Heart right ventricle (tissue), 16 donors: ENCODE results near the gene ARHGAP29. TPM values are rescaled to one million over a fixed set of nuclear protein-coding genes. Genes with fewer than 3 reads are reported as not detected.

Source experiments
- ATAC-seq, 8 donors: fragments of 200-7000 bp; cut with Tn5 transposase; one replicate each; pipeline ENCODE4 v1.9.1; 2020; ENCODE audit warnings: mild to moderate bottlenecking in 8 of 8, moderate library complexity in 8 of 8, moderate number of reproducible peaks in 1 of 8
- DNase-seq, 2 donors: peaks; one replicate each; pipeline ENCODE4 v3.0.0-alpha.2; 2020
- H3K27ac ChIP-seq, 10 donors: fragments of 200-600 bp; sonication (generic) in 2 of 10; one replicate each; pipeline versions ENCODE4 v1.5.0 to v1.8.0; 2020 to 2022; ENCODE audit warnings: mild to moderate bottlenecking in 3 of 10
- H3K27me3 ChIP-seq, 7 donors: fragments of 200-600 bp; one replicate each; pipeline ENCODE4 v1.8.0; 2021 to 2022; ENCODE audit warnings: mild to moderate bottlenecking in 2 of 7
- H3K36me3 ChIP-seq, 9 donors: fragments of 200-600 bp; sonication (generic) in 1 of 9; one replicate each; pipeline versions ENCODE4 v1.5.0 to v1.8.0; 2020 to 2022; ENCODE audit warnings: mild to moderate bottlenecking in 2 of 9
- H3K4me1 ChIP-seq, 9 donors: fragments of 200-600 bp; sonication (generic) in 1 of 9; one replicate each; pipeline versions ENCODE4 v1.5.0 to v1.8.0; 2020 to 2022; ENCODE audit warnings: mild to moderate bottlenecking in 4 of 9
- H3K4me3 ChIP-seq, 10 donors: fragments of 200-600 bp; sonication (generic) in 2 of 10; one replicate each; pipeline versions ENCODE4 v1.5.0 to v1.8.0; 2020 to 2022; ENCODE audit warnings: mild to moderate bottlenecking in 7 of 10, moderate library complexity in 2 of 10
- H3K9me3 ChIP-seq, 11 donors: fragments of 200-600 bp in 10 of 11; sonication (generic) in 2 of 11; one replicate each; pipeline versions ENCODE4 v1.5.0 to v1.8.0; 2013 to 2022; ENCODE audit warnings: mild to moderate bottlenecking in 2 of 11, control low read depth in 1 of 11, moderate library complexity in 1 of 11
- CTCF ChIP-seq, 9 donors: fragments of 200-600 bp; sonication (generic) in 2 of 9; IDR thresholded peaks; one replicate each; pipeline versions ENCODE4 v1.5.0 to v1.8.0; 2021 to 2022; ENCODE audit warnings: antibody characterized with exemption in 9 of 9, mild to moderate bottlenecking in 5 of 9, moderate library complexity in 1 of 9
- WGBS, 2 donors: extraction: QIAGEN DNeasy Blood & Tissue Kit; methylation state at CpG; one replicate each; pipeline ENCODE4 v1.1.7; 2013; ENCODE audit warnings: inconsistent platforms in 1 of 2; 5-methylcytosine and 5-hydroxymethylcytosine counted together
- intact Hi-C, 10 donors: fragments of 100-400 bp; cut with DNase I; formaldehyde crosslinking; loops; one replicate each; pipeline versions ENCODE4 v1.11.1 to v1.14.2; 2022
- polyA plus RNA-seq, 2 donors: library from polyadenylated mRNA; stranded (reverse); fragments of 200-250 nt; gene quantifications; one replicate each; pipeline ENCODE4 v1.2.3, GENCODE V29; 2013
- total RNA-seq, 10 donors: library from RNA; stranded (reverse); fragmentation: NEBNext Ultra II Directional in 3 of 10; extraction: Animal tissue kit (Norgen Biotek cat#: 25700) in 3 of 10; gene quantifications; one replicate each; pipeline versions ENCODE4 v1.2.1 to v1.2.4, GENCODE V29; 2021 to 2023
- donor health status: Arrhythmogenic right ventricular cardiomyopathy.
- donor health status: ischemic (EF 13 %, LVEDD 7.1; RV severe dilation, severe dysfunction).
- donor health status: healthy with polysubstance abuse.
- donor health status: DM: no; HTN: yes; CAD: no.
- donor health status: DM: no; HTN: no; CAD: no.
- donor health status: ischemic (EF 25% LVEDD 6.9; RV normal size, moderate dysfunction).
- donor health status: ischemic (EF 25% LVEDD 5.7; RV mildly dilated, moderate dysfunction).
- donor health status: healthy.
- donor health status: DM: yes; HTN: yes; CAD: no.
- donor health status: Ischemic cardiomyopathy.
- donor health status: ischemic (EF 35%, LVEDD 5.7; RV mildly dilated, moderate dysfunction).
- donor health status: nonischemic (EF 11% LVEDD 7.7; RV severe dilation, severe dysfunction).
- donor health status: DM: yes; HTN: yes; CAD: no.
- donor health status: PGD.
- donor health status: ischemic (EF 29% LVEDD 5.4; RV normal size, mild dysfunction).
- donor health status: nonischemic (EF 23%, LVEDD 6.1; RV moderate dilation, normal function).

ARHGAP29 gene
- total and polyA plus RNA-seq, 12 donors = 8.8 to 34.3 (median 27.7) TPM

DNA sequence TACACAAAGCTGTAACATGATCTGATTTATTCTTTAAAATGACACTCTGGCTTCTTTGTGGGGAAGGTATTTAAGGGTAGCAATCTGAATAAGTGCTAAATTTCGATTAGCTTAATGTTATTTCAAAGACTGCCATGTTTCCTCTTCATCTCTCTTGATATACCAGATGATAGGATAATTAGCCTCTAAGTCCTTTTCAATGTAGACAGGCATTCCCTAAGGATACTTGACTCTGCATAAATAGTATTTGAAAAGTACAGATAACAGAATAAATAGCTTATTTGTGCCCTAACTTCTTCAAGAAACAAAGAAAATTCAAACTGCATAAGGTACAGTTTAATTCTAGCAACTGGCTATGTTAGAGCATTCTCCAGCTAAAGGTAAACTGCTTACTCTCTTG lies 46.2 kb downstream of the ARHGAP29 start:
- TF ChIP-seq CTCF (IDR thresholded peaks at IDR 0.05) = no peak
- WGBS, 2 donors = 30 to 35% methylated on average over 1 of the region's 1 CpG
- Histone ChIP-seq H3K36me3 (peaks cover 0 to 69% (median 22%) of the 10 kb centered on the region in 9 donors), H3K4me3 (no peak overlapping the region), H3K27ac (peak overlapping the region in 2 of 10 donors; percentile 0 to 66), H3K27me3 (no peaks in the 10 kb centered on the region), H3K4me1 (peaks cover 6 to 74% (median 51%) of the 10 kb centered on the region in 9 donors), H3K9me3 (no peaks in the 10 kb centered on the region)
- DNase-seq (no peak), ATAC-seq (no peak)
- intact Hi-C loops = loop anchor here in 1 of 10 donors (5.0 kb wide), 1 partner anchor 36 kb away; no protein-coding TSS in a partner anchor

DNA sequence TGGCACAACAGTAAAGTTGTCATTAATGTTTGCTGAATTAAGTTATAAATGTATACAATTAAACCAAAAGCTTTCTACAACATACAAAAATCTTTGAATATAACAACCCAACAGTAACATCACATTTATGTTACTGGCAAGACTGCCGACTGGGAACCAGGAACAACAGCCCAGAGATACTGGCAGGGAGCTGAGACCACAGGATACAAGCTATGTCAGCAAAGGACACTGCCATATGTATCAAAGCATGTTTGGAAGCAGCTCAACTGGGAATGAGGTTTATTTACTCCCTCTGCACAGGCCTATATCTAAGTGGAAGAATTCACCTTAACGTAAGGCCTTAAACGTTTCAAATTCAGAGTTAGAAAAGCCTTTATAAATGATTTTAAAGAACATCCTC lies 50.4 kb downstream of the ARHGAP29 start:
- WGBS, 2 donors = 59 to 61% methylated on average over 3 of the region's 3 CpGs
- no peak for DNase-seq
- Histone ChIP-seq H3K27ac (peak overlapping the region in 1 of 10 donors; percentile 34), H3K36me3 (peaks cover 0 to 100% (median 36%) of the 10 kb centered on the region in 9 donors), H3K4me1 (peaks cover 6 to 58% (median 41%) of the 10 kb centered on the region in 9 donors), H3K4me3 (no peak overlapping the region), H3K9me3 (no peaks in the 10 kb centered on the region), H3K27me3 (no peaks in the 10 kb centered on the region)
- intact Hi-C loops = no loop called here
- TF ChIP-seq CTCF (IDR thresholded peaks at IDR 0.05) = no peak
- ATAC-seq = peak in 2 of 8 donors; percentile 38 to 43

GRCh38 chr1:94183197-94183815 lies 54.1 kb downstream of the ARHGAP29 start:
- Histone ChIP-seq H3K27ac (peak overlapping the region in 5 of 10 donors; percentile 6 to 68 (median 38)), H3K4me3 (no peak overlapping the region), H3K9me3 (no peaks in the 10 kb centered on the region), H3K27me3 (no peaks in the 10 kb centered on the region), H3K36me3 (peaks cover 0 to 100% (median 34%) of the 10 kb centered on the region in 9 donors), H3K4me1 (peaks cover 0 to 55% (median 37%) of the 10 kb centered on the region in 9 donors)
- no peak for TF ChIP-seq CTCF (IDR thresholded peaks at IDR 0.05)
- 24 to 32% methylated on average over 3 of the region's 3 CpGs for WGBS, 2 donors
- intact Hi-C loops = loop anchor here in 1 of 10 donors (5.0 kb wide), 2 partner anchors 49 to 121 kb away; no protein-coding TSS in a partner anchor
- ATAC-seq (peak; percentile 47 to 82 (median 59)), DNase-seq (no peak)

- Histone ChIP-seq H3K27me3 (no peaks in the 10 kb centered on the region), H3K9me3 (no peaks in the 10 kb centered on the region), H3K4me1 (peaks cover 0 to 48% (median 33%) of the 10 kb centered on the region in 9 donors), H3K36me3 (peaks cover 0 to 100% (median 42%) of the 10 kb centered on the region in 9 donors), H3K4me3 (no peak overlapping the region), H3K27ac (peak overlapping the region in 3 of 10 donors; percentile 6 to 68 (median 53))
- no peak for ATAC-seq
- intact Hi-C loops = loop anchor here in 1 of 10 donors (5.0 kb wide), 2 partner anchors 50 to 120 kb away; no protein-coding TSS in a partner anchor
- no peak for DNase-seq
- TF ChIP-seq CTCF (IDR thresholded peaks at IDR 0.05) = no peak
- 73 to 89% methylated on average over 1 of the region's 1 CpG for WGBS, 2 donors
Observed at GRCh38 chr1:94182191-94182590, 55.2 kb downstream of the ARHGAP29 start.
